H7 (cell line): ENCODE results near the gene WFDC8. TPM values are rescaled to one million over a fixed set of nuclear protein-coding genes. Genes with fewer than 3 reads are reported as not detected.
"Not testable (repeated sequence)": the region's sequence is repeated elsewhere in the genome, so short reads cannot be mapped to it uniquely, and the experiment has no call there.

Experiments used
- DNase-seq: peaks from one replicate; pipeline ENCODE4 v3.0.0; 2012
- H3K27me3 ChIP-seq: 2 replicates; pipeline ENCODE4 v1.6.0; 2011; ENCODE audit warnings: mild to moderate bottlenecking, low read length; ENCODE audit not compliant: control insufficient read depth, insufficient read depth
- H3K36me3 ChIP-seq: replicated peaks from 2 replicates; pipeline ENCODE4 v1.5.1; 2011; ENCODE audit warnings: low read length; ENCODE audit not compliant: control insufficient read depth, insufficient read depth
- H3K4me3 ChIP-seq: 2 replicates; pipeline ENCODE4 v1.5.1; 2011; ENCODE audit warnings: low read depth, mild to moderate bottlenecking, control low read depth, low read length, moderate library complexity; ENCODE audit not compliant: insufficient read depth
- total RNA-seq: library from RNA; depleted of rRNA; stranded (reverse); fragments of >200 nt; shearing (Covaris generic); gene quantifications from 2 replicates; pipeline ENCODE4 v1.2.3, GENCODE V29; 2014; rRNA removed

WFDC8 gene
- not detected in 2 replicates for total RNA-seq

GRCh38 chr20:45579184-45579583, at the start of gene WFDC8:
Gene WFDC8, minus strand, starts transcription at chr20:45579284. Its CDS starts 37 bp downstream, at chr20:45579247.
- Histone ChIP-seq H3K36me3 (no peaks in the 10 kb centered on the region), H3K27me3 (no peaks in the 10 kb centered on the region), H3K4me3 (no peak within 1 kb of the TSS)
- DNase-seq = no peak

- Histone ChIP-seq H3K4me3 (no peak overlapping the region), H3K27me3 (no peaks in the 10 kb centered on the region; the same call in 1 of the 2 replicates), H3K36me3 (no peaks in the 10 kb centered on the region)
- no peak for DNase-seq
Observed at GRCh38 chr20:45626540-45626939, 47.5 kb upstream of the WFDC8 start.

DNA sequence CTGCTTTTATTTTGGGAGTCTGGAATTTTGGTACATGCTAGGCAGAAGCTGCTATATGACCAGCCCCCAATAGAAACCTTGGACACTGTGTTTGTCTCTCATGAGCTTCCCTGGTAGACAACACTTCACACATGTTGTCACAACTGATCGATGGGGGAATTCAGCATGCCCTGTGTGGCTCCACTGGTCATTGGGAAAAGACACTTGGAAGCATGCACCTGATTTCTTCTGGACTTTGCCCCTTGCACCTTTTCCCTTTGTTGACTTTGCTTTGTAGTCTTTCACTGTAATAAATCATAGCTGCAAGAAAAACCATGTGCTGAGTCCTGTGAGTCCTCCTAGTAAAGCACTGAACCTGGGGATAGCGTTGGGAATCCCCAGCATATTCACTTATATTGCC, 42.5 kb upstream of the WFDC8 start:
- no peak for DNase-seq
- H3K4me3 ChIP-seq = no peak overlapping the region
- H3K27me3 ChIP-seq = no peaks in the 10 kb centered on the region
- no peaks in the 10 kb centered on the region for H3K36me3 ChIP-seq

DNA sequence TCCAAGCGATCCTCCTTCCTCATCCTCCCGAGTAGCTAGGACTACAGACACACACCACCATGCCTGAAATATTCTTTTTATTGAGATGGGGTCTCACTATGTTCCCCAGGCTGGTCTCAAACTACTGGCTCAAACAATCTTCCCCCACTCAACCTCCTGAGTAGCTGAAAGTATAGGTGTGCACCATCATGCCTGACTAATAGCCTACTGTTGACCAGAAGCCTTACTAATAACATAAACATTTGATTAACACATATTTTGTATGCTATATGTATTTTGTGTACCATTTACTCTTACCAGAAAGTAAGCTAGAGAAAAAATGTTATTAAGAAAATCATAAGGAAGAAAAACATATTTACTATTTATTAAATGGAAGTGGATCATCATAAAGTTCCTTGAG, 38.5 kb upstream of the WFDC8 start:
- no peak for DNase-seq
- H3K27me3 ChIP-seq = no peaks in the 10 kb centered on the region
- H3K36me3 ChIP-seq = no peaks in the 10 kb centered on the region
- no peak overlapping the region for H3K4me3 ChIP-seq

- Histone ChIP-seq H3K4me3 (no peak overlapping the region), H3K27me3 (no peaks in the 10 kb centered on the region), H3K36me3 (no peaks in the 10 kb centered on the region)
- DNase-seq = no peak
Observed at GRCh38 chr20:45612314-45612713, 33.2 kb upstream of the WFDC8 start.

GRCh38 chr20:45611054-45611453, 32.0 kb upstream of the WFDC8 start:
- Histone ChIP-seq H3K4me3 (no peak overlapping the region), H3K27me3 (no peaks in the 10 kb centered on the region), H3K36me3 (no peaks in the 10 kb centered on the region)
- no peak for DNase-seq

DNA sequence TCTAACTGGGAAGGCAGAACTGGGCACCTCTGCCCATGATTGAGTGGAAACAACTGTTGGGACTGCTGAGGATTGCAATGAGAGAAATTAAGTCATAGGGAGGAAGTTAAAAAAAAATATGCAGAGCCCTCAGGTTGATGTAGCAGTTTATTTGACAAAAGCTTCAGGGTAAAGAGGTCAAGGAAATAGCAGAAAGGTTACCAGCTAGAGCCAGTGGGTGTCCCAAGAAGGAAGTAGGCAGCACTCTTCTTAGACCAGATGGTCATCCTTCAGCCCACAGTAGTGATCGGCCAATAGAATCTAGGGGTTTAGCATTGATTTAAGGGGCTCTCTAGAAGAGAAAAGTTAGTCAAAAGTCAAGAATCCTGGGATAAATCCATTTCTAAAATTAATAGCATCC, 28.7 kb upstream of the WFDC8 start:
- H3K27me3 ChIP-seq = no peaks in the 10 kb centered on the region
- no peaks in the 10 kb centered on the region for H3K36me3 ChIP-seq
- H3K4me3 ChIP-seq = no peak overlapping the region
- no peak for DNase-seq

- no peak overlapping the region for H3K4me3 ChIP-seq
- no peaks in the 10 kb centered on the region for H3K36me3 ChIP-seq
- H3K27me3 ChIP-seq = no peaks in the 10 kb centered on the region
- no peak for DNase-seq
Observed at GRCh38 chr20:45595235-45595634, 16.2 kb upstream of the WFDC8 start.

GRCh38 chr20:45593498-45593897, 14.4 kb upstream of the WFDC8 start:
- H3K4me3 ChIP-seq = no peak overlapping the region
- H3K27me3 ChIP-seq = no peaks in the 10 kb centered on the region
- no peaks in the 10 kb centered on the region for H3K36me3 ChIP-seq
- DNase-seq = no peak

GRCh38 chr20:45592574-45593189, 13.6 kb upstream of the WFDC8 start:
- DNase-seq = no peak
- Histone ChIP-seq H3K4me3 (no peak overlapping the region), H3K27me3 (no peaks in the 10 kb centered on the region), H3K36me3 (no peaks in the 10 kb centered on the region)

DNA sequence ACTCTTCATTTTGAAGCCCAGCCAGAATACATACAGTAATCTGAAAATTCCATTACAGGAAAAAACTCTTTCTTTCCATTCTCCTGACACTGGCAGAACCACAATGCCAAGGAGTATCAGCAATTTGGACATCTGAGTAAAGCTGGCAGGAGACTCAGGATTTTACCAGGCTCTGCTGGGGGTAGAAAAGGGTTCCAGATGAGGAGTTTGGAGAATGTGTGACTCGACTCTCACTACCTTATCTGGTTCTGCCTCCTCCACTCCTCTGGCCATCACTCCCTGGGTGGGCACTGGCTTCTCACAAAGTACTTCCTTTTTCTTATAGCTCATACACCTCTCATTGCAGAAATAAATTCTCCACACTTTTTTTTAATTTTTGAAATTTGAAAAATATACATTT, 10.6 kb upstream of the WFDC8 start:
- no peak for DNase-seq
- H3K27me3 ChIP-seq = no peaks in the 10 kb centered on the region

GRCh38 chr20:45588800-45589199, 9.7 kb upstream of the WFDC8 start:
- no peak for DNase-seq

More for the DNA sequence above, 10.6 kb upstream of the WFDC8 start:
- Histone ChIP-seq H3K4me3 (no peak overlapping the region), H3K36me3 (no peaks in the 10 kb centered on the region)

GRCh38 chr20:45585986-45586385, 6.9 kb upstream of the WFDC8 start:
- not testable (repeated sequence) for H3K27me3 ChIP-seq, H3K4me3 ChIP-seq, H3K36me3 ChIP-seq, DNase-seq

More at GRCh38 chr20:45588800-45589199, 9.7 kb upstream of the WFDC8 start:
- H3K27me3 ChIP-seq = no peaks in the 10 kb centered on the region
- H3K4me3 ChIP-seq = no peak overlapping the region
- H3K36me3 ChIP-seq = no peaks in the 10 kb centered on the region

- not testable (repeated sequence) for DNase-seq, H3K36me3 ChIP-seq, H3K27me3 ChIP-seq, H3K4me3 ChIP-seq
Observed at GRCh38 chr20:45584294-45584693, 5.2 kb upstream of the WFDC8 start.

GRCh38 chr20:45583502-45583901, 4.4 kb upstream of the WFDC8 start:
- DNase-seq = peak; percentile 36
- H3K36me3 ChIP-seq = no peaks in the 10 kb centered on the region
- no peaks in the 10 kb centered on the region for H3K27me3 ChIP-seq
- H3K4me3 ChIP-seq = no peak overlapping the region

GRCh38 chr20:45581702-45582101, 2.6 kb upstream of the WFDC8 start:
- no peak for DNase-seq
- Histone ChIP-seq H3K4me3 (no peak overlapping the region), H3K27me3 (no peaks in the 10 kb centered on the region), H3K36me3 (no peaks in the 10 kb centered on the region)
